ENCODE data around the gene CHEK1.
"Not testable (repeated sequence)": the region's sequence is repeated elsewhere in the genome, so short reads cannot be mapped to it uniquely, and the experiment has no call there.

Gene CHEK1

DNA sequence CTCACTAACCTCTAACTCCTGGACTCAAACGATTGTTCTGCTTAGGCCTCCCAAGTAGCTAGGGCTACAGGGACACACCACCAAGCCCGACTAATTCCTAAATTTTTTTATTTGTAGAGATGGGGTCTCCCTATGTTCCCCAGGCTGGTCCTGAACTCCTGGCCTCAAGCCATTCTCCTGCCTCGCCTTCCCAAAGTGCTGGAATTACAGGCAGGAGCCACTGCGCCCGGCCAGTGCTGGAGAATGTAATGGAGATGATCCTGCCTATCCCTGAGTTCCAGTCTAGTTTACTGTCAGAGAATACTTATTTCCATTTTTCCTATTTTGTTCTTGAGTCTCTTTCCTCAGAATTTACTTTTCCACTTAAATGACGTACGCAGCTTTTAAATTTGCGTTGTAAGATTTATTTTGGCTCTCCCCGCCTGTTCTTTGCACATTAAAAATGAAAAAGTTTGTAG is at the start of gene CHEK1:
Gene CHEK1, plus strand, starts transcription at position 408 of the 458 bp plus-strand sequence. CDS start 1,606 bp downstream, outside the sequence.
- no peak for DNase-seq (ENCODE audit: low read depth)

DNA sequence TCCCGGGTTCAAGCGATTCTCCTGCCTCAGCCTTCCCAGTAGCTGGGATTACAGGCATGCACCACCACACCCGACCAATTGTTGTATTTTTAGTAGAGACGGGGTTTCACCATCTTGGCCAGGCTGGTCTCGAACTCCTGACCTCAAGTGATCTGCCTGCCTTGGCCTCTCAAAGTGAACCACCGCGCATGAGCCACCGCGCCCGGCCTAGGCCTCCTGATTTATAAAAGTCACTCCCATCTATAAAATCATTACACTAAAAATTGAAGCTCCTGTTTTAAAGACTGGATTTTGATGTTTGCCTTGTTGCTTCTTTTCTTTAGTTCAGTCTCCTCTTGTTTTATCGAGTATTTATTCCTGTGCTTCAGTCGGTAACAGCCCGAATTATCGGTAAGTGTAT is 47.8 kb upstream of the CHEK1 start:
- not testable (repeated sequence) for DNase-seq (ENCODE audit: low read depth)

- DNase-seq (ENCODE audit: low read depth): no peak
Measured at GRCh38 chr11:125578783-125579182, 46.2 kb upstream of the CHEK1 start.

GRCh38 chr11:125579811-125580210 is 45.2 kb upstream of the CHEK1 start:
- no peak for DNase-seq (ENCODE audit: low read depth)

GRCh38 chr11:125583496-125583895 is 41.5 kb upstream of the CHEK1 start:
- DNase-seq (ENCODE audit: low read depth): no peak

- no peak for DNase-seq (ENCODE audit: low read depth)
Measured at GRCh38 chr11:125585487-125585886, 39.5 kb upstream of the CHEK1 start.

GRCh38 chr11:125586623-125587022 is 38.3 kb upstream of the CHEK1 start:
- no peak for DNase-seq (ENCODE audit: low read depth)

DNA sequence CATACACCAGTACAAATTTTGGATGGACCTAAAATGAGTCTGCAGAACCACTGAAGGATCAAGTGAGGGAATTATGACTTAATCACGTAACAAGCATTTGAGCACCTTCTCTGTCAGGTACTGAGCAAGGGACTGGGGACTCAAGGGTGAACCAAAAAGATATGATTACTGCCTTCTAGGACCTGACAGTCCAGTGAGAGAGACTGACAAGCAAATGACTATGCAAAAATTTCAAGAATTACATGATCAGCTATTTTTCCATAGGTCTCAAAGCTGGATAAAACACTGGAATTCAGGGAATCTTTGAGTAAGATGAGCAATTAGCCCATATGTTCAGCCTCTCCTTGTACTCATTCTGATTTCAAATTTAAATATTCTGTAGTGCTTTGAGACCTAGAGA is 37.5 kb upstream of the CHEK1 start:
- DNase-seq (ENCODE audit: low read depth): no peak

GRCh38 chr11:125588505-125588904 is 36.5 kb upstream of the CHEK1 start:
- no peak for DNase-seq (ENCODE audit: low read depth)

GRCh38 chr11:125591649-125592304 is 33.2 kb upstream of the CHEK1 start:
- DNase-seq (ENCODE audit: low read depth): no peak

GRCh38 chr11:125592305-125593113 is 32.5 kb upstream of the CHEK1 start, which contains the start of gene STT3A:
Gene STT3A (plus strand): TSS chr11:125592852. CDS start chr11:125595916, 3,064 bp downstream.
- peak; percentile 97 for DNase-seq (ENCODE audit: low read depth)

GRCh38 chr11:125593114-125593820 is 31.7 kb upstream of the CHEK1 start:
- no peak for DNase-seq (ENCODE audit: low read depth)

DNA sequence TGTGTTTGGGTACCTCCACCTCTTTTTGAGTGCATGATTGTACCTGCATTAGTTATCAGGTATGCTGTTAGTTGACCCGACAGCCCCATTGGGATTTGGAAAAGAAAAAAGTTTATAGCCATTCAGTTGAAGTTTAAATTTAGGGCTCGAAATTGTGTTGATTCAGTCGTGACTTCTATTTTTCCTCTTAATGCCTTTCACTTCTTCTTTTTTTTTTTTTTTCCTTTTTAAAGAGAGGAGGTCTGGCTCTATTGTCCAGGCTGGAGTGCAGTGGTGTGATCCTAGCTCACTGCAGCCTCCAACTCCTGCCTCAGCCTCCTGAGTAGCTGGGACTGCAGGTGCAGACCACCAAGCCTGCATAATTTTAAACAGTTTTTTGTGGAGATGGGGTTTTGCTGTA is 30.0 kb upstream of the CHEK1 start:
- DNase-seq (ENCODE audit: low read depth): no peak

DNA sequence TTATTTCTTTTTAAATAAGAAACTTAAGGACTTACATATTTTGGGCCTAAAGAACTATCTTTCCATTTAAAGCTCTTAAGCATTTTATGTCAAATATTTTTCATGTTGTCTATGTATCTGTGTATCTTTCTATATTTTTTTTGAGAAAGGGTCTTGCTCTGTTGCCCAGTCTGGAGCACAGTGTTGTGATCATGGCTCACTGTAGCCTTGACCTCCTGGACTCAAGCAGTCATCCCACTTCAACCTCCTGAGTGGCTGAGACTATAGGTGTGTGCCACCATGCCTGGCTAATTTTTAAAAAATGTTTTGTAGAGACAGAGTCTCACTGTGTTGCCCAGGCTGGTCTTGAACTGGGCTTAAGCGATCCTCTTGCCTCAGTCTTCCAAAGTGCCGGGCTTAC is 24.3 kb upstream of the CHEK1 start:
- no peak for DNase-seq (ENCODE audit: low read depth)

- DNase-seq (ENCODE audit: low read depth): no peak
Measured at GRCh38 chr11:125603207-125603606, 21.8 kb upstream of the CHEK1 start.

DNA sequence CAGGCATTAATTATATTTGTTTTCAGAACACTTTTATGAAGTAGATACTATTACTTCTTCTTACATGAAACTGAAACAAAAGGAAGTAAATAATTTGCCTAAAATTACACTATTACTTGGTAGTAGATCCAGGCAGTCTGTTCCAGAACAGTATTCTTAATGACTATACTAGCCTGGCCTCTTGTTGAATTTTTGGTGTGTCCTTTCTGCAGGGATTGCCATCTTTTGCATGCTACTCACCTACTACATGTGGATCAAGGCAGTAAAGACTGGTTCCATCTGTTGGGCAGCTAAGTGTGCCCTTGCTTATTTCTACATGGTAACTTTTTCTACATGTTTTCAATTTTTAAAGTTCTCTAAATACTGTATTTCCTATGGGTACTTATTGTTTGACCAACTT is 19.5 kb upstream of the CHEK1 start:
- no peak for DNase-seq (ENCODE audit: low read depth)

- no peak for DNase-seq (ENCODE audit: low read depth)
Measured at GRCh38 chr11:125609545-125609944, 15.4 kb upstream of the CHEK1 start.

GRCh38 chr11:125618383-125618782 is 6.6 kb upstream of the CHEK1 start:
- DNase-seq (ENCODE audit: low read depth): no peak

DNA sequence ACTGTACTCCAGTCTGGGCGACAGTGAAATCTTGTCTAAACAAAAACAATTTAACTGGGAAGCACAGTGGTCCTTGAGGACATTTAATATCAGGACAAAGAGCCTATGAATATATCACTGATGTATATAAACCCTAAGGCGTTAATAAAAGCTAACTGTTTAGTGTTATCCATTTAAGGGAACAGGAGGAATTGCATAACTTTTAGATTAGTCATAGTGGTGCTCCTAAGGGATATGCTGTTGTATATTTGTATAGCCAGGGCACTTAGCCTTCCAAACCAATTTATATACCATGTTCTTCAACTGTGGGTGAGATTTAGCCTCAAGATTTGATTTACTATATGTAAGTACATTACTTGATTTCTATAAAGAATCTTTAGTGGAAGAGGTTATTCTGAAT is 3.0 kb upstream of the CHEK1 start:
- DNase-seq (ENCODE audit: low read depth): no peak

- no peak for DNase-seq (ENCODE audit: low read depth)
Measured at GRCh38 chr11:125623064-125623463, 1.9 kb upstream of the CHEK1 start.

- no peak for DNase-seq (ENCODE audit: low read depth)
Measured at GRCh38 chr11:125625225-125625629, 264 bp downstream of the CHEK1 start.

DNA sequence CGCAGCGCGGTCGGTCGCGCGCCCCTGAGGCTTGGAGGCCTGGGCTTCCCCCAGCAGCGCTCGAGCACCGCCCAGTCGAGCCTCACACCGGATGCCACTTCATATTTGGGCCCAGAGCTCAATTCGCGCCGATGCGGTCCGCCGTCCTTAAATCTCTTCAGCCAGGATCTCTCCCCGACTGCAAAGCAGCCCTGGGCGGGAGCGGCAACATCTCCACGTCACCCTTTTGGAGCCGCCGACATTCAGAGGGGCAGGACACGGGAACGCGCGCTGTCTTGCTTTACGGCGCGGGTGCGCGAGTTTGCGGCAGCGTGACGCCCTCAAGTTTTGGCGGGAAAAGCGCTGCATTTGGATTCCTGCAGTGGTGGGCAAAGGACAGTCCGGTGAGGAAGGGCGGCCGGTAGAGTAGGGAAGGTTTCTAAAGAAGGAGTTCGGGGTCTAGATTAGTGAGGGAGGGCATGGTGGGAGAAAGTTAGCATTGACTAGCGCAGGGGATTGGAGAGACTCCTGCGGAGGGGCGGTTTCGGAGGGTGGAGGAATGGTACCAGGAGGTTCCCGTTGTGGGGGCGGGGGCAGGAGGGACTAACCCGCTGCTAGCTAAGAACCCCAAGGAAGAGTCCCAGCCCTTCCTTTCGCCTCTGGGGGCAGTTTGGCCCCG is 796 bp downstream of the CHEK1 start:
- peak; percentile 76 for DNase-seq (ENCODE audit: low read depth)
